Upper lobe of right lung (tissue), 1 donor: ENCODE results near the gene HOXA2. TPM values are rescaled to one million over a fixed set of nuclear protein-coding genes. Genes with fewer than 3 reads are reported as not detected.

Source experiments
- ATAC-seq: fragments of 200-7000 bp; cut with Tn5 transposase; one replicate; pipeline ENCODE4 v1.9.1; 2020; ENCODE audit warnings: mild to moderate bottlenecking, moderate library complexity
- DNase-seq: peaks from one replicate; pipeline ENCODE4 v3.0.0-alpha.2; 2020
- H3K27ac ChIP-seq: fragments of 200-600 bp; one replicate; pipeline ENCODE4 v1.8.0; 2022
- H3K27me3 ChIP-seq: fragments of 200-600 bp; one replicate; pipeline ENCODE4 v1.8.0; 2022; ENCODE audit warnings: mild to moderate bottlenecking
- H3K36me3 ChIP-seq: fragments of 200-600 bp; one replicate; pipeline ENCODE4 v1.8.0; 2022
- H3K4me1 ChIP-seq: fragments of 200-600 bp; one replicate; pipeline ENCODE4 v1.8.0; 2022
- H3K4me3 ChIP-seq: fragments of 200-600 bp; one replicate; pipeline ENCODE4 v1.8.0; 2022; ENCODE audit warnings: mild to moderate bottlenecking
- H3K9me3 ChIP-seq: fragments of 200-600 bp; one replicate; pipeline ENCODE4 v1.8.0; 2022
- CTCF ChIP-seq: fragments of 200-600 bp; IDR thresholded peaks from one replicate; pipeline ENCODE4 v1.8.0; 2022; ENCODE audit warnings: antibody characterized with exemption
- intact Hi-C: fragments of 100-400 bp; cut with DNase I; formaldehyde crosslinking; loops from one replicate; pipeline ENCODE4 v1.11.0; 2022
- total RNA-seq: library from RNA; stranded (reverse); fragmentation: NEBNext Ultra II Directional; extraction: Animal tissue kit (Norgen Biotek cat#: 25700); gene quantifications from one replicate; pipeline ENCODE4 v1.2.1, GENCODE V29; 2021
- donor health status: DM: no; HTN: yes; CAD: no; lungs with severe emphysema.

The HOXA2 gene
- total RNA-seq, 1 donor from 2014 or later: 2.1 TPM

- Histone ChIP-seq H3K4me1 (peaks cover 5% of the 10 kb centered on the region), H3K27ac (peak overlapping the region; percentile 88), H3K9me3 (no peaks in the 10 kb centered on the region), H3K27me3 (peaks cover 58% of the 10 kb centered on the region), H3K4me3 (peak overlapping the region; percentile 70), H3K36me3 (no peaks in the 10 kb centered on the region)
- intact Hi-C loops: no loop called here
- TF ChIP-seq CTCF: no peak
- DNase-seq: no peak
- no peak for ATAC-seq
Measured at GRCh38 chr7:27145165-27145913, 42.9 kb upstream of the HOXA2 start.

GRCh38 chr7:27144781-27145164, 42.3 kb upstream of the HOXA2 start:
- Histone ChIP-seq H3K4me3 (peak overlapping the region; percentile 70), H3K9me3 (no peaks in the 10 kb centered on the region), H3K27me3 (peaks cover 53% of the 10 kb centered on the region), H3K27ac (peak overlapping the region; percentile 88), H3K36me3 (no peaks in the 10 kb centered on the region), H3K4me1 (peaks cover 4% of the 10 kb centered on the region)
- intact Hi-C loops: loop anchor here (5.0 kb wide), 1 partner anchor 47 kb away; the partner anchor contains the start of gene HOXA1
- DNase-seq (no peak), ATAC-seq (no peak)
- TF ChIP-seq CTCF: no peak

- Histone ChIP-seq H3K4me1 (peaks cover 4% of the 10 kb centered on the region), H3K4me3 (peak overlapping the region; percentile 70), H3K27me3 (peaks cover 48% of the 10 kb centered on the region), H3K9me3 (no peaks in the 10 kb centered on the region), H3K27ac (peak overlapping the region; percentile 88), H3K36me3 (no peaks in the 10 kb centered on the region)
- ATAC-seq (no peak), DNase-seq (no peak)
- intact Hi-C loops: loop anchor here (5.0 kb wide), 1 partner anchor 47 kb away; the partner anchor contains the start of gene HOXA1
- no peak for TF ChIP-seq CTCF
Measured at GRCh38 chr7:27143950-27144780, 41.7 kb upstream of the HOXA2 start.

- peak; percentile 83 for ATAC-seq
- Histone ChIP-seq H3K27ac (peak within 1 kb of the TSS; percentile 96), H3K4me3 (peak within 1 kb of the TSS; percentile 70), H3K36me3 (no peaks in the 10 kb centered on the region), H3K27me3 (peaks cover 41% of the 10 kb centered on the region), H3K9me3 (no peaks in the 10 kb centered on the region), H3K4me1 (peaks cover 5% of the 10 kb centered on the region)
- intact Hi-C loops: loop anchor here (5.0 kb wide), 1 partner anchor 46 kb away; the partner anchor contains the start of gene HOXA1
- TF ChIP-seq CTCF: peak; percentile 80
- peak; percentile 77 for DNase-seq
Measured at GRCh38 chr7:27143023-27143949, 40.8 kb upstream of the HOXA2 start, which contains the start of gene HOXA5. HOXA5 (minus strand) TSS chr7:27143681; CDS start chr7:27143607, 74 bp downstream.

- Histone ChIP-seq H3K27me3 (peaks cover 35% of the 10 kb centered on the region), H3K9me3 (no peaks in the 10 kb centered on the region), H3K36me3 (no peaks in the 10 kb centered on the region), H3K27ac (peak overlapping the region; percentile 96), H3K4me3 (peak overlapping the region; percentile 70), H3K4me1 (peaks cover 4% of the 10 kb centered on the region)
- intact Hi-C loops: loop anchor here (5.0 kb wide), 1 partner anchor 45 kb away; the partner anchor contains the start of gene HOXA1
- no peak for TF ChIP-seq CTCF
- ATAC-seq (no peak), DNase-seq (no peak)
Measured at GRCh38 chr7:27142580-27143022, 40.1 kb upstream of the HOXA2 start.
